DND-41 (cell line): ENCODE measurements around the gene EHF.

Experiments used
- ATAC-seq: fragments of 200-7000 bp; cut with Tn5 transposase; 3 replicates; pipeline ENCODE4 v1.9.1; 2021; ENCODE audit warnings: low read depth; ENCODE audit not compliant: insufficient read depth
- DNase-seq: peaks from one replicate; pipeline ENCODE4 v3.0.0-alpha.2; 2020
- H2AFZ ChIP-seq: 2 replicates; pipeline ENCODE4 v1.6.0; 2012; ENCODE audit warnings: low read depth, low read length
- H3K27ac ChIP-seq: 2 replicates; pipeline ENCODE4 v1.5.1; 2012; ENCODE audit warnings: low read length, inconsistent platforms
- H3K27me3 ChIP-seq: fragments of 200-600 bp; sonication (generic); 2 replicates; pipeline ENCODE4 v1.6.0; 2012; ENCODE audit warnings: low read length, mild to moderate bottlenecking, inconsistent platforms; ENCODE audit not compliant: insufficient read depth, poor library complexity
- H3K36me3 ChIP-seq: 2 replicates; pipeline ENCODE4 v1.5.1; 2012; ENCODE audit warnings: low read length, inconsistent platforms; ENCODE audit not compliant: insufficient read depth
- H3K4me1 ChIP-seq: 2 replicates; pipeline ENCODE4 v1.5.1; 2012; ENCODE audit warnings: mild to moderate bottlenecking, low read length; ENCODE audit not compliant: insufficient read depth
- H3K4me2 ChIP-seq: 2 replicates; pipeline ENCODE4 v1.6.0; 2012; ENCODE audit warnings: mild to moderate bottlenecking, moderate library complexity, low read length, inconsistent platforms; ENCODE audit not compliant: insufficient read depth
- H3K4me3 ChIP-seq, 2 experiments: fragments of 200-600 bp in 1 of 2; shearing (Covaris generic) in 1 of 2; 2 replicates each; pipeline ENCODE4 v1.5.1; 2012 to 2016; ENCODE audit warnings: inconsistent platforms in 2 of 2, low read length in 2 of 2, mild to moderate bottlenecking in 2 of 2, low read depth in 1 of 2, moderate library complexity in 1 of 2
- H3K79me2 ChIP-seq: 2 replicates; pipeline ENCODE4 v1.6.0; 2012; ENCODE audit warnings: low read length, inconsistent platforms; ENCODE audit not compliant: insufficient read depth
- H3K9ac ChIP-seq: 2 replicates; pipeline ENCODE4 v1.6.0; 2012; ENCODE audit warnings: low read depth, mild to moderate bottlenecking, inconsistent platforms, low read length, moderate library complexity
- H3K9me3 ChIP-seq: 2 replicates; pipeline ENCODE4 v1.5.1; 2012; ENCODE audit warnings: low read length, moderate library complexity, mild to moderate bottlenecking, inconsistent platforms; ENCODE audit not compliant: insufficient read depth, severe bottlenecking
- H4K20me1 ChIP-seq: 2 replicates; pipeline ENCODE4 v1.6.0; 2012; ENCODE audit warnings: low read length; ENCODE audit not compliant: insufficient read depth
- CTCF ChIP-seq: IDR thresholded peaks from 2 replicates; pipeline ENCODE4 v1.5.1; 2012; ENCODE audit warnings: borderline replicate concordance, low read length, moderate library complexity, mild to moderate bottlenecking; ENCODE audit not compliant: poor library complexity, severe bottlenecking; ENCODE audit errors: extremely low read depth
- EZH2 ChIP-seq: IDR thresholded peaks from 3 replicates; pipeline ENCODE4 v1.6.1; 2012; ENCODE audit warnings: borderline replicate concordance, low read depth, mild to moderate bottlenecking, moderate library complexity, low read length, inconsistent platforms; ENCODE audit not compliant: severe bottlenecking

Gene EHF

GRCh38 chr11:34585735-34586487 is 35.0 kb upstream of the EHF start:
- Histone ChIP-seq H2AFZ (no peak overlapping the region), H4K20me1 (no peaks in the 10 kb centered on the region), H3K27ac (no peak overlapping the region), H3K79me2 (no peaks in the 10 kb centered on the region), H3K27me3 (peaks cover 17% of the 10 kb centered on the region), H3K4me1 (no peaks in the 10 kb centered on the region), H3K9ac (no peak overlapping the region), H3K4me3 (no peak overlapping the region), H3K4me2 (no peak overlapping the region), H3K9me3 (no peaks in the 10 kb centered on the region), H3K36me3 (no peaks in the 10 kb centered on the region)
- TF ChIP-seq EZH2 (no peak), CTCF (peak; percentile 70)
- peak; percentile 45; the same call in 2 of the 3 replicates for ATAC-seq
- DNase-seq = no peak

GRCh38 chr11:34586488-34587281 is 34.2 kb upstream of the EHF start:
- no peak overlapping the region for H3K9ac ChIP-seq
- no peak overlapping the region for H2AFZ ChIP-seq
- TF ChIP-seq EZH2 = no peak
- no peak for TF ChIP-seq CTCF
- no peak overlapping the region for H3K27ac ChIP-seq
- H4K20me1 ChIP-seq = no peaks in the 10 kb centered on the region
- no peaks in the 10 kb centered on the region for H3K9me3 ChIP-seq
- no peaks in the 10 kb centered on the region for H3K36me3 ChIP-seq
- no peak overlapping the region for H3K4me3 ChIP-seq
- H3K4me1 ChIP-seq = no peaks in the 10 kb centered on the region
- H3K79me2 ChIP-seq = no peaks in the 10 kb centered on the region
- H3K4me2 ChIP-seq = no peak overlapping the region
- H3K27me3 ChIP-seq = peaks cover 10% of the 10 kb centered on the region
- ATAC-seq (no peak), DNase-seq (no peak)

- Histone ChIP-seq H4K20me1 (no peaks in the 10 kb centered on the region), H3K9me3 (no peaks in the 10 kb centered on the region), H3K4me1 (no peaks in the 10 kb centered on the region), H3K4me3 (no peak overlapping the region), H3K36me3 (no peaks in the 10 kb centered on the region), H3K27ac (no peak overlapping the region), H3K27me3 (peaks cover 7% of the 10 kb centered on the region), H3K4me2 (no peak overlapping the region), H3K79me2 (no peaks in the 10 kb centered on the region), H2AFZ (no peak overlapping the region), H3K9ac (no peak overlapping the region)
- DNase-seq (no peak), ATAC-seq (no peak)
- no peak for TF ChIP-seq CTCF
- TF ChIP-seq EZH2 = no peak
Observed at GRCh38 chr11:34587282-34587677, 33.6 kb upstream of the EHF start.
